Hematopoietic multipotent progenitor cell treated with erythropoietin and hydrocortisone succinate and interleukin-3 and kit ligand, for 4 days (in vitro differentiated cells): ENCODE results near the gene ETFRF1.
A peak's percentile ranks its signal among the peaks of the same experiment; 100 is the strongest.

Experiments
- DNase-seq: peaks from one replicate; pipeline ENCODE4 v3.0.0-alpha.2; 2015

Gene ETFRF1

DNA sequence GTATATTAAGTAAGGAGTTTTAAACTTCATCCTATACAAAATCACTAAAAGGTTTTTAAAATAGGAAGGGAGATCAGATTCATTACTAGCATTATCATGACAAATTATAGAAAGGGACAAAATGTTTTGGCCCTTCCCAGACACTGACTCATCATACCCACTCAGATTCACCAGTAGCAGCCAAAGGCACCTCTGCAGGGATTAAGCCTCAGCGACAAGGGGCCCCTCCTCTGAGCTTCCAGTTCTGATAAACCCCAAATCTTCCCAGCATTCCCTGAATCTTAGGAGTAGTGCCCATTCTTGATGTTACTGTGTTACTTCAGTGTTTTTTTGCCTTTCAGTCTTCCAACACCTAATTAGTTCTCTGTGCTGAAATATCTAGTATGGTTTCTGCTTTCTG lies 41.2 kb downstream of the ETFRF1 start:
- no peak for DNase-seq

DNA sequence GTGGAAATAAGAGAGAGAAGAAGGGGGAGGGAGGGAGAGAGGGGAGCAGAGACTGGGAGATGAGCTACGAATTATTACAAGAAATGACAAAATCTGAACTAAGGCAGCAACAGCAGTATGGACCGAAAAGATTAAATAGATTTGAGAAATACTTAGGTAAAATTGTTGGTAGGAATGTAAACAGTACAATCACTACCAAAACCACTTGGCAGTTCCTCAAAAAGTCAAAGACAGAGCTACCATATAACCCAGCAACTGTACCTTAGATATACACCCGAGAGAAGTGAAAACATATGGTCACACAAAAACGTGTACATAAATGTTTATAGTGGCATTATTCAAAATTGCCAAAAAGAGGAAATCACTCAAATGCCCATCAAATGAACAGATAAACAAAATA lies 41.6 kb downstream of the ETFRF1 start:
- no peak for DNase-seq

DNA sequence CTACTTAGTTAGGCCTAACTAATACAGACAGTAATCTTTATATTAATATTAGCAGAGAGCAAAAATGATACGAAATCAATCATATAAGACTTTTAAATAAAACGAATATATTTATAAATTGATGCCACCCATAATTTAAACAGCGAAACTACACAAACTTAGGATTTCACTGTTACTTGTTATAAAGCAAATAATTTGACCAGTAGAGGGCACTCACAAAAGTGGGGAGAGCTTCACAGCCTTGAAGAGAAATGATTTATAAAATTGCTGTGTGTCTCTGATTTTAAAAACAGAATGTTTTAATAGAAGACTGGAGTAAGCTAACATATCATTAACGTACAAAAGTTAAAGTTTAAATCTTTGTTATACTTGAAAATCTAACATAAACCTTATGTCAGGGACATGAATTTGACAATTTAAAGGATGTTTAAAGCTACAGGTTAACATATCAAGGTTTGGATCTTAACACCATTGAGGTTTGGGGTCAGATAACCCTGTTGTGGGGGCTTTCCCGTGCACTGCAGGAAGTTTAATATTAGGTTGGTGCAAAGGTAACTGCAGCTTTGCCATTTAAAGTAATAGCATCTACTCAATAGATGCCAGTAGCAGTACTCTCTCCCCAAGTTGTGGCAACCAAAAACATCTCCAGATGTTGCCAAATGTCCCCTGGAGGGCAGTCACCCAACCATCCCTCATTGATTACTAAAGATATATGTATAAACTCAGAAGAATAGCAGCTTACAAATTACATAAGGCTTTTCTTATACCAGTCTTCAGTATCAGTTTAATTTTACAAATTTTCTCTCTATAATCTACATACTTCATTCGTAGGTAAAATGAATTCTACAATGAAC lies 46.4 kb downstream of the ETFRF1 start:
- peak; percentile 78 for DNase-seq

DNA sequence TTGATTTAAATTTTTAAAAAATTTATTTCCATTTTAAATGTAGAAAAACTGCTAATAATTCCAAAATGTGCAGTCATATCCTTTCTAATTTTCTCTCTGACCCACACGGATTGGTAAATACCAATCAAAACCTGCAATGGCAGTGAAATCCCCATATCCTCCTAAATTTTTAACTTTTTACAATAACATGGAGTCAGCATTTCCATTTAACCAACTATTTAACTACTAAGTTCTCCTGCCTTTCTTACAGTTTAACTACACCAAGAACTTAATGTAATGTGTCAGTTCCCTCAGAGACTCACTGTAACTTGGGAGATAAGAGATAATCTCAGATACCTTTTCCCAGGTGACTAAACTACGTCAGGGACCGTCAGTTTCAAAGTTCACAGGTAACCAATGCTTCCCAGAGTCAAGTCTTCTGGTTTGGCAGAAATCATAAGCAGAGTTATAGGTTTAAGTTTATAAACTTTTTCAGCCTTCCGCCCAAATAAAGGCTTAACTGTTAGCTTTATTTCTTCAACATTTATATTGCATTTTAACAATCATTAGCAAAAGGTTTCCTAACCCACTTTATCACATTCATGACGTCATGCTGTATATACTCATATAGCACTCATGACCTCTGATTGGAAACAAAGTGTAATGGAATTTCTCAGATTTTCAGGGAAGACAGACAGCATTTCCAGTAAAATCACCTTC lies 48.1 kb downstream of the ETFRF1 start:
- DNase-seq = no peak

DNA sequence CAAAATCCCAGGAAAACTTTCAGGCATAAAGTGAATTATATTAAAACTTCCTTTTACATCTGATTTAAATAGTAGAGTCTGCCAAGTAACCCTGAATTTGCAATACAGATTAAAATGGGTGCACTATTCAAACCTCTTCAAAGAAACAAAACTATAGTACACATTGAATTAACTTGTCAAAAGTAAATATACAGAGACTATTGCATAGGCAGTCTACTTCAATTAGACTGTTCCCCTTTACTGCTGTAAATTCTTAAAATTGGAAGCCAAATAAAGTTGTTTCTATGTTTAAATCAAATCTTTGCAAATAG lies 48.6 kb downstream of the ETFRF1 start:
- DNase-seq = no peak

DNA sequence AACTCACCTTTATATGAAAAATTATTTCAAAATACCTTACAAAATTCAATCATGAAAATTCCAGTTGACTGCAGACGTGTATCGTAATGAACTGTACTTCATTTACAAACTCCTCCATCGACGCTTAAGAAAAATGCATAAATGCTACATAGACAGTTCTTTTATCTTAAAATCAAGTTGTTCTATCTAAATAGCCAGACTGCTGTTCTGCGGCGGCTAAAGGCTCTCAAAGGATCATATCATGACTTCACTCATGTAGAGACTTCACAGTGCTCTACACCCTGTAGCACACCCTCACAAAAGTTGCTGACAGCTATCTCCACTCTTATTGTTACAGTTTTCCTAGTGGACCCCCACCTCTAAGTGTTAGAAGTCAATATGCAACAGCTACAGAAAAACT lies 50.5 kb downstream of the ETFRF1 start:
- peak; percentile 50 for DNase-seq

DNA sequence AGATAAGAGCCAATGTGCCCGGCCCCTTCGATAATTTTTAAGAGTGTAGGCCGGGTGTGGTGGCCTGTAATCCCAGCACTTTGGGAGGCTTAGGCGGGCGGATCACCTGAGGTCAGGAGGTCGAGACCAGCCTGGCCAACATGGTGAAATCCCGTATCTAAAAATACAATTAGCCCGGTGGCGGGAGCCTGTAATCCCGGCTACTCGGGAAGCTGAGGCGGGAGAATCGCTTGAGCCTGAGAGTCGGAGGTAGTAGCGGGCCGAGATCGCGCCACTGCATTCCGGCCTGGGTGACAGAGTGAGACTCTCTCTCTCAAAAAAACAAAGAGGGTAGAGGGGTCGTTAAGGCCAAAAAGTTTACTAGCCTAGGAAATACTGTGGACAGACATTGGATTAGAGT lies 53.1 kb downstream of the ETFRF1 start:
- no peak for DNase-seq

DNA sequence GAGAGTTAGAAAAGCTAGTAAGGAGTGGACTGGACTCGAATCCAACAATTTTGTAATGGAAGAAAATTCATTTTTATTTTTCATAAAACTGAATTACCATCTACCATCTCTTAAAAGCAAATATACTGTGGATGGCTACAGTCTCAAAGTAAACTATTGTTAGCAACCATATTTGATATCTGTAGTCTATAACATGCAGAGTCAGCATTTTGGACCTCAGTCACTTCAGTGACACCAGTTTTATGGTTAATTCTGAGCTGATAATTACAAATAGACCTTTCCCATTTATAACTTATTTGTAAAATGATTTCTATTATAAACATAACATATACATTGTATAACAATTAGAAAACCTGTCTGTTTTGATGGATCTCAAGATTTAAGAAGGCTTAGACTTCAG lies 53.7 kb downstream of the ETFRF1 start:
- no peak for DNase-seq

DNA sequence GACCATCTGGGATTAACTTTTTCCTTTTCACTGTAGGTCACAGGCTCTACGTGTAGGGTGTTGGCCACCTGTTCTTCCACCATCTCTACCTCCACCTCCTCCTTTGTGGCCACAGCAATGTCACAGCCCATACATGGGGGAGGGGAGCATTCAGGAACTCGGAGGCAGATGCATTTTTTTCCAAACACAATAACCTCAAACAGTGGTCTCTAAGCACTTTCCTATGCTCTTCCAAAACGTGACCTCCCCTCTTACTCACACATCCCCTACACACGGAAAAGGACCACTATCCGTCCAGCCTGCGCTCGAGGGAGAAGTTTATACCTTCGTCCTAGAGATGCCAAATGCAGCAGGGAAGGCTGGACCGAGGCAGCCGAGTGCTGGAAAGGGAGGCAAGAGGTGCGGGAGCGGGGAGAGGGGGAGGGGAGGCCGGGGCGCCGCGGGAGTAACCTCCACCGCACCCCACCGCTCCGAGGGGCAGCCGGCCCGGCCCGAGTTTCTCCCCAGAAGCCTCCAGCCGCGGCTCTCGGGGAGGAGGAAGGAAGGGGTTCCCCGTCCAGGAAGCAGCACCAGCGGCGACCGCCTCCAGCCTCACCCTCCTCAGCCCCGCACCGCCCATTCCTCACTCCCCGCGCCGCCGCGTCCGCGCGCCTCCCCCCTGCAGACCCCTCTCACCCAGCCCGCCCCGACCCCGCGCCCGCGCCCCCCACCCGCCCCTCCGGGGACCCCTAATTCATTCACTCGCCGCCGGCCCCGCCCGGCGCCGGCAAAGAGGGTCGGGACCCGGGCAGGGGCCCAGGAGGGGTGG lies 55.1 kb downstream of the ETFRF1 start:
- DNase-seq = peak; percentile 70

DNA sequence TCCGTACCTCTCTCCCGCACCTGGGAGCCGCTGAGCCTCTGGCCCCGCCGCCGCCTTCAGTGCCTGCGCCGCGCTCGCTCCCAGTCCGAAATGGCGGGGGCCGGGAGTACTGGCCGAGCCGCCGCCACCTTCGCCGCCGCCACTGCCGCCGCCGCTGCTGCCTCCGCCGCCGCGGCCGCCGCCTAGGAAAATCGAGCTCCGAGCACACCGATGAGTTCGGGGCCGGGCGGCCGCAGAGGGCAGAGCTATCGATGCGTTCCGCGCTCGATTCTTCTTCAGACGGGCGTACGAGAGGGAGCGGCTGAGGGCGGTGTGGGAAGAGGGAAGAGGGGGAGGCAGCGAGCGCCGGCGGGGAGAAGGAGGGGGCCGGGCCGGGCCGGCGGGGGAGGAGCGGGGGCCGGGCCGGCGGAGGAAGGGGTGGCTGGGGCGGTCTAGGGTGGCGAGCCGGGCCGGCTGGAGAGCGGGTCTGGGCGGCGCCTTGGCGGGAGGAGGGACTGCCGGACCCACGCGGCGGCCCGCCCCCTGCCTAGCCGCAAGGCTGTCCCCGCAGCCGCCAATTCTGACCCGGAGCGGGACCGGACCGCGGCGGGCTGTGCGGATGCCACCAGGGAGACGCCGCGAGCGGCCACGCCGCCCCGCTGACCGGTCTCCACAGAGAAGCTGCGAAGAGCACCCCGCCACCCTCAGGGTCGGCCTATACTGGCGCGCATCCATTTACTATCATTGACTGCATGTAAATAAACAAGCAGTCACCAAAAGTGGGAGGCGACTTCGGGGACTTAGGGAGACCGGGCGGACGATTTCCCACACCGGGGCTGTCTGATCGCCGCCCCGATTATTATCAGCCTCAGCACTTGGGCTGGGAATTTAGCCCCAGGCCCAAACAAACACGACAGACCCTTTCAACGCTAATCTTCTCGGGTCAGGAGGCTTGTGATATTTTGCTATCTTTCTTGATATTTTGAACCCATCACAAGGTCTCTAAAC lies 56.0 kb downstream of the ETFRF1 start, which contains the start of gene KRAS:
TSS of gene KRAS (minus strand) at position 186 of the 987 bp plus-strand sequence.
- peak; percentile 99 for DNase-seq

DNA sequence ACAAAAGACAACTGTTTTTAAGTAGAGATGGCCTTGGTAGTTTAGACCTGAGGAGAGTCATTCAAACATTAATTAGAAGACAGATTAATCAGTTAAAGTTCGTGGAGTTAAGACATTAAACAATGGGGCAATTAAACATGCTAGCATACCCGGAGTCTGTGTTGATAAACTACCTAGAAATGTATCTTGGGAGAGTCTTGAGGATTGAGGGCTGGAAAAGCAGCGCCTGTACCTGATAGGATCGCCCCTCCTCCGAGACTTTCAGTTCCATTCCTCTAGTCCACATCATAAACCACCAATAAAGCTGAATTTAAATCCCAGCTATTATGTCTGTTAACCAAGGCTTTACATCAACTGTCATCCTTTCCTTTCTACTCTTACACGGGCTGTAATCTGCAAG lies 56.7 kb downstream of the ETFRF1 start:
- DNase-seq = no peak

DNA sequence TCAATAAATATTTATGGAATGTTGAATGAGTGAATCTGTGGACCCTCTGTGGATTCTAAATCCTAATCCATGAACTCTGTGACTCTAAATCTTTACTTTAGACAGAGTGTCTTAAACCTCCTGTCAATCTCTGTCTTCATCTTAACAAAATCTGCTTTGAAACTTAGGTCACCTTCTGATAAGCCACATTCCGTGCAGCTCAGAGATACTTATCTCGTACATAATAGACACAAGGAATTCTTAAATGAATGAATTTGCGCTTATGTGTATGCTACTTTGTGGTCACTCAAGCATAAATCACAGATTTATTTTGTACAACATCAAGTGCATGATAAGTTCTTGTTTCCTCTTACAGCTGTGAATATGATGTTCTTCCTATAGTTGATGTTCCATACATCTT lies 57.9 kb downstream of the ETFRF1 start:
- no peak for DNase-seq

DNA sequence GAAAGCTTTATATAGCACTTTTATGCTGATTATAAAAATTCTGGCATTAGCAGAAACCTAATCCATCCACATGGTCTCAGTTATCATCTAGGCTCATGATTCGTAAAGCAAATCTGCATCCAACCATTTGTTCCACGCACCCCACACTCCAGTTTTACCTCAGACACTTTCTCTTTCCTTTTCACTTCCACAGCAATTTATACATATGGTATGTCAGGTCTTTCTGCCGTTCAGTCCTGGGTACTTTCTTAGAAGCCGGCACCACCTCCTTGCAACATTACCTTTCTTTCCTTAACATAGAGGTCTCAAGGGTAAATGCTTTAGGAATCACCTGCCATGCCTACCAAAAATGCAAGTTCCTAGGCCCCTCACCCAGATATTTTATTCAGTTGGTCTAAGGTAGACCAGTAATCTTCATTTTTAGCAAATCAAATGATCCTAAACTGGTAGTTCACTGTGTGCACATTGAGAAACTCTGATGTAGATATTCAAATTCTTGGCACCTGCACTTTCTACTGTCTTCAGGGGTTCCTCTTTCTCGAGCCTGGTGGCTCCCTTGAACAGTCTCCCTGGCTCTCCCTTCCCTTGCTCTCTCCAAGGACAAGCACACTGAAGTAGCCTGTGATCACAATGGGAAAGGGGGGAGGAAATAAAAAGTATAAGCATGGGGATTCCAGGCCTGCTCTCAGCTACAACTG lies 58.5 kb downstream of the ETFRF1 start:
- DNase-seq = no peak

DNA sequence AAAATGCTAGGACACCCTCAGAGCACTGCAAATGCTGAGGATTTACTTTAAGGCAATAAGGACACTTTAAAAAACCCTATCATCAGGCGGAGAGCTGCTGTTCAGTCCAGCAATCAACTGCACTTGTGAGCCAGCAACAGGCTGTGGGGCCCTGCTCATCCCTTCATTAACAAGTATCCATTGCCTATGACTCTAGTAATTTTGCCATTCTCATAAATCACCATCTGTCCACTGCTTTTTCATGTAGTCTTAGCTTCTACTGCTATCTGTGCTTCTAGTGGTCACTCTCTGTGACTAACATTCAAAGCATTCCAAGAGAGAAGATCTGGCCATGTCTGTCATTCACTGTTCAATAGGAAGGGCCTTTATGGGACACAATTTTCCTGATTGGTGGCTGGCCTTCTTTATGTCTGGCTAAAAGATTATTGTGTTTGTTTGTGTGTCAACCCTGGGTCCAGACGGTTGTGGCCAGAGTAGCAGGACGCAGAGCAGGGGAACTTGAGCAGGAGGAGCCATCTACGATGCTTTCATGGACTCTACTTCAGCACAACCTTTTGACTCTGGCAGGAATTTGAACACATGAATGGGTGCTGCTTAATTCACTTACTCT lies 59.3 kb downstream of the ETFRF1 start:
- no peak for DNase-seq
